ENCODE results near the gene RBFOX1.

- TF ChIP-seq POLR2AphosphoS5 (IDR thresholded peaks at IDR 0.05; ENCODE audit: borderline replicate concordance, low read depth, low read length) (no peak), EZH2 (IDR thresholded peaks at IDR 0.05) (no peak), FOXP2 (optimal IDR thresholded peaks at IDR 0.05; ENCODE audit: control extremely low read depth, extremely low read length, insufficient read depth) (no peak)
Observed at GRCh38 chr16:7736138-7736665, 403.6 kb downstream of the RBFOX1 start.
